HPDE6-E6E7 (cell line): Measurements from ENCODE around the gene SLC7A4.
"Not testable (repeated sequence)": the region's sequence is repeated elsewhere in the genome, so short reads cannot be mapped to it uniquely, and the experiment has no call there.

Source experiments
- DNase-seq: peaks from one replicate; pipeline ENCODE4 v3.0.0; 2011; ENCODE audit warnings: missing footprints; ENCODE audit errors: extremely low spot score

Gene SLC7A4

GRCh38 chr22:21064917-21065864, 32.8 kb upstream of the SLC7A4 start:
- no peak for DNase-seq

DNA sequence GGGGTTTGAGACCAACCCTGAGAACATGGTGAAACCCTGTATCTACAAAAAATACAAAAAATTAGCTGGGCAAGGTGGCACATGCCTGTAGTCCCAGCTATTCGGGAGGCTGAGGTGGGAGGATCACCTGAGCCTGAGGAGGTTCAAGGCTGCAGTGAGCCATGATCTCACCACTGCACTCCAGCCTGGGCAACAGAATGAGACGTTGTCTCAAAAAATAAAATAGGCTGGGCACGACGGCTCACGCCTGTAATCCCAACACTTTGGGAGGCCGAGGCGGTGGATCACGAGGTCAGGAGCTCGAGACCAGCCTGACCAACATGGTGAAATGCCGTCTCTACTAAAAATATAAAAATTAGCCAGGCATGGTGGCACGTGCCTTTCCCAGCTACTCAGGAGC, 32.1 kb upstream of the SLC7A4 start:
- DNase-seq, result not testable (repeated sequence)

- DNase-seq, result not testable (repeated sequence)
Observed at GRCh38 chr22:21061660-21062321, 29.4 kb upstream of the SLC7A4 start.

GRCh38 chr22:21060363-21060762, 28.0 kb upstream of the SLC7A4 start:
- DNase-seq, result not testable (repeated sequence)

DNA sequence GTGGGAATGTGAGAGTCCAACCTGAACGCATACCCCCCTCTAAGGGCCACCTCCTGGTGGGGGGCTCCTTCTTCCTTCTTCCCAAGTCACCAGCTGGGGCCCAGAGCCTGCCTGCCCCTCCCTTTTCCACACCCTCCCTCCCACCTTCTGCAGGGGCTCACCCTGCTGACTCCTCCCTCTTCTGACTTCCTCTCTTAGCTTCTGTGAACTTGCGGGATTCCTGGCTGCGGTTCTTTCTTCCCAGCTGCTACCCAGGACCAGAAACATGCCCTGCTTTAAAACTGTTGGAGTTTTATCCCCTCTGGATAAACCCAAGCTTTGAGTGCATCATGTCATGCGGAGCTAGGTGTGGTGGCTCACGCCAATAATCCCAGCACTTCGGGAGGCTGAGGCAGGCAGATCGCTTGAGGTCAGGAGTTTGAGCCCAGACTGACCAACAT, 23.5 kb upstream of the SLC7A4 start:
- no peak for DNase-seq

DNA sequence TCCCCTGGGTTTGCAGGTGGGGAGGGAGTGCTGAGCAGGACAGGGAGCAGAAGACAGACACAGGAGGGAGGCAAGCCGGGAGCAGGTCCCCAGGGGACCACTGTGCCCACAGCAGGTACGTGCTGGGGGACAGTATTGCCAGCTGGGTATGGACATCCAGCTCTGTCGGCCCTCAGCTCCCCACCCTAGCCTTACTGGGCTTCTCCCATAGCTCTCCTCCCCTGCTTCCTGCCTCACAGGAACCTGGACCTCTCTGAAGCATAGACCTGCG, 23.1 kb upstream of the SLC7A4 start:
- DNase-seq, result no peak

DNA sequence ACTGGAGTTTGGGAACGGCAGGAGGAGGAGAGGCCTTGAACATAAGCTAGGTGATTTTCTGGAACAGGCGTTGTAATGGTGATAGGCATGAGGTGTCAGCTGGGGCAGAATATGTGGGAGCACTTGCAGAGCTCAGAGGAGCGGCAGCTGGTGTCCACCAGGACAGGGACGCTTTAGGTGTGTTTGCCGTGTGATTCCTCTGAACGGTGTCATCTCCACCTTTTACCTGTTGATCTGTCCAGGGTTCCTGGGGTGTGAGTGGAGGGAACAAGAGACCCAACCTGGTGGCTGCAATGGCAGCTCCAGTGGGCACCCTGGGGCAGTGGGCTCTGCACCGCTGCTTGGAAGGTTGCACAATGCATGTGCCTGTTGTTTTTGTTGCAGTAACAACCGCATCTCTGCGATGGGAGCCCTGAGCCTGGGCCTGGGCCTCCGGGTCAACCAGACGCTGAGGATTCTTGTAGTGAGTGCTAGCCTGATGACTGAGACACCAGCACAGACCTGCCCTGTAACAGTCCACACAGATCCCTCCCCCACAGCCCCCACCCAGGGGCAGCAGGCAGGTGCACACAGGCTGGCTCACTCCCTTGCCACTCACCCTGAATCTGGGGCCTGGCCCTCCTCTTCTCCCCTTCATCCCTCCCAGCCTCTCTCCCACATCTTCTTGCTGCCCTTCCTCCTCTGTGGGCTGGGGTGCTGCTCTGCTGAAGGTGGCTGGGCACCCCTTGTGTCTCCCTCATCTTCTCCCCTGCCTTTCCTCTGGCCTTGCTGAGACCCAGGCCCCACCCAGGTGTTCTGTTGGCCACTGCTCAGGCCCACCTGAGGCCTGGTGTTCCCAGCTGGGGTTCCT, 22.6 kb upstream of the SLC7A4 start:
- DNase-seq, result no peak

GRCh38 chr22:21054046-21054713, 21.8 kb upstream of the SLC7A4 start:
- no peak for DNase-seq

GRCh38 chr22:21052715-21053459, 20.5 kb upstream of the SLC7A4 start:
- no peak for DNase-seq

- DNase-seq, result no peak
Observed at GRCh38 chr22:21051831-21052400, 19.6 kb upstream of the SLC7A4 start.

- DNase-seq, result no peak
Observed at GRCh38 chr22:21051145-21051830, 18.9 kb upstream of the SLC7A4 start.

- DNase-seq, result not testable (repeated sequence)
Observed at GRCh38 chr22:21048965-21049364, 16.6 kb upstream of the SLC7A4 start.

GRCh38 chr22:21048448-21048847, 16.1 kb upstream of the SLC7A4 start:
- DNase-seq, result not testable (repeated sequence)

GRCh38 chr22:21047730-21048129, 15.4 kb upstream of the SLC7A4 start:
- DNase-seq, result no peak

DNA sequence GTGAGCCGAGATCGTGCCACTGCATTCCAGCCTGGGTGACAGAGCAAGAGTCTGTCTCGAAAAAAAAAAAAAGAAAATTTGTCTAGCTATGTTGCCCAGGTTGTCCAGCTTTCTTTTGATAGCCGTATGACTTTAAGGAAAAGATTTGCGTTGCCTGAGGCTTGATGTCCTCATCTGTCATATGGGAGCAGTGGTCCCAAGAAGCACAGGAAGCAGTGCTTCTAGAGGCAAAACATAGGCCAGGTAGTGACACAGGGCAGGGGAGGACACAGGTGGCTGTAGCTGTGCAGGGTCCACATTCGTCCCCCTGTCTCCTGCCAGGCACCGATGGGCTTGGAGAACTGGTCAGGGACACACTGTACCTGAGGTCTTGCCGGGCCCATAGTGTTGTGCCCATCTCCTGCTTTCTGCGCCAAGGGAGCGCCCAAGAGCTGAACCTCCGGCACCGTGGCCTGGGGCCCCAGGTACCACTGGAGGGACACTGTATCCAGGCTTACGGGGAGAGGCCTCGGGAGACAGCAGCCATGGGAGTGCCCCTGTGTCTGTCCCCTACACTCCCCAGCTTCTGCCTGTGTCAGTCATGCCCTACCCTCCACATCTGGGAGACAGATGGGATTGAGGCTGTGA, 14.8 kb upstream of the SLC7A4 start:
- DNase-seq, result no peak

DNA sequence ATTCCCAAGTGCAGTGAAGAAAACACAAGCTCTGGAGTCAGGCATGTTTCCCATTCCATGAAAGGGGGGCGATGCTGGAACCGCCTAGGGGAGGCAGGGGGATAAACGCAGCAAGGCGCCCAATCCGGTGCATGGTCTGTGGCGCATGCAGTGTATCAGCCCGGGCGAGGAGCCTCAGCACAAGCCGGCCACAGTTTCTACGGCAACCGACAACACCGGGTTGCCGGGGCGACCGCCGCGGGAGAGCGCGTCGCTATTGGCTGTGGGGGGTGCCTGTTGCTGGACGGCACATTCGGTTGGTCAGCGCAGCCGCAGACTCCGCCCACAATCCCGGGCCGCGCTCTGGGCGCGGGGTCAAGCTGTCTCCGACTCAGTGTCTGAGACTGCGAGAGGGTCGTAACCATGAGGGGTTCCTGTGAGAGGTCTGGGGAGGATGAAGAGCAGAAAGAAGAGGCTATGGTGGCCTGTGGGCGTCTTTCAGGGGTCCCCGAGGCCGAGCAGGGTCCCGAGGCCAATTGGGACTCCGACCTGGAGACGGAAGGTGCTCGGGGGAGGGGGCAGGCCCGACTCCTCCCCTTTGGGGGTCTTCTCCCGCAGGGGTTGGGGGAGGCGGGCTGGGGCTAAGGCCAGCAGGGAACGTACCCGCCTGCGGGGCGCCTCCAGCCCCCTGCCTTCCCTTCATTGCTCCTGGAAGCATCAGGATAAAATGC, 13.4 kb upstream of the SLC7A4 start, which contains the start of gene LRRC74B:
Gene LRRC74B, plus strand, starts transcription at position 362 of the 710 bp plus-strand sequence. Its CDS starts 41 bp downstream, at position 403.
- peak; percentile 91 for DNase-seq

- no peak for DNase-seq
Observed at GRCh38 chr22:21044931-21045584, 12.7 kb upstream of the SLC7A4 start.

GRCh38 chr22:21043860-21044535, 11.6 kb upstream of the SLC7A4 start:
- DNase-seq, result no peak
